ENCODE results near the gene FBXO3.

Gene FBXO3

DNA sequence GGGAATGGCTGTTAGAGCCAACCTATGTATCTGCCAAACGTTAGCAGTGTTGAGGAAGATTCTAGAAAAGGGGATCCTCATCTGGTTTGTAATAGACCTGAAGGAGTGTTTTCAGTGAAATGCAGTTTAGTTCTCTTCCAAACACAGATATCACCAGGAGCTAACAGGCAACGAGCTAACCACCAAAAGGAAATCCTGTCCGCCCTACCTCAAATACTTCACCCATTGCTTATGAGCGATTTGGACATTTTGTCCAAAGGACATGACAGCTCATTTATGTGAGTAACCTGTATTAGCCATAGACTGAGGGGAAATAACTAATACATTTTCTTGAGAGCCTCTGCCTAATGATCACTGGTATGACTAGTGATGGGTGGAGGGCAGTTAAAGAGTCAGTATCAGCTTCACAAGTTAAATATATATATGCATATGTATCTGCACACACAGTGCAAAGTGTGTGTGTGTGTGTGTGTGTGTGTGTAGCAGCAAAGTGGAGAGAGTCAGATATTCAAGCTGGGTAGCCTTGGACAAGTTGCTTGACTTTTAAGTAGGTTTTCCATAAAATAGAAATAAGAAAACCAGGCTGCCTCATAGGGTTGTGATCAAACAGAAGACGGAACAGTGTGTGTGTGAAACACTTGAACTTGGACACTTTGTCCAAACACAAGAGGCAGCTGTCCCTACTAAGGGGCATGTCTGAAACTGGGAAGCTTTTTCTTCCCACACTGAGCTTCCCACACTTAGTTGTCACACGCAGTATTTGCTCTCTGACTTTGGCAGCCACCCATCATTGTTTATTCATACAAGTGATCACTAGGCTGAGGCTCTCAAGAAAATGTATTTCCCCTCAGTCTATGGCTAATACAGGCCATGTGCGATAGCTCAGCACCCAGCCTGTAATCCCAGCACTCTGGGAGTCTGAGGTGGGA, 72.8 kb downstream of the FBXO3 start:
- Histone ChIP-seq H3K27ac (peak overlapping the region; percentile 42), H3K27me3 (ENCODE audit: insufficient read depth, low read depth, severe bottlenecking) (no peaks in the 10 kb centered on the region), H3K36me3 (no peaks in the 10 kb centered on the region), H3K9me3 (ENCODE audit: severe bottlenecking) (no peaks in the 10 kb centered on the region), H3K4me3 (ENCODE audit: low read depth, low read length) (peak overlapping the region; percentile 69)
- DNase-seq, result no peak
- TF ChIP-seq, protein P1, sequence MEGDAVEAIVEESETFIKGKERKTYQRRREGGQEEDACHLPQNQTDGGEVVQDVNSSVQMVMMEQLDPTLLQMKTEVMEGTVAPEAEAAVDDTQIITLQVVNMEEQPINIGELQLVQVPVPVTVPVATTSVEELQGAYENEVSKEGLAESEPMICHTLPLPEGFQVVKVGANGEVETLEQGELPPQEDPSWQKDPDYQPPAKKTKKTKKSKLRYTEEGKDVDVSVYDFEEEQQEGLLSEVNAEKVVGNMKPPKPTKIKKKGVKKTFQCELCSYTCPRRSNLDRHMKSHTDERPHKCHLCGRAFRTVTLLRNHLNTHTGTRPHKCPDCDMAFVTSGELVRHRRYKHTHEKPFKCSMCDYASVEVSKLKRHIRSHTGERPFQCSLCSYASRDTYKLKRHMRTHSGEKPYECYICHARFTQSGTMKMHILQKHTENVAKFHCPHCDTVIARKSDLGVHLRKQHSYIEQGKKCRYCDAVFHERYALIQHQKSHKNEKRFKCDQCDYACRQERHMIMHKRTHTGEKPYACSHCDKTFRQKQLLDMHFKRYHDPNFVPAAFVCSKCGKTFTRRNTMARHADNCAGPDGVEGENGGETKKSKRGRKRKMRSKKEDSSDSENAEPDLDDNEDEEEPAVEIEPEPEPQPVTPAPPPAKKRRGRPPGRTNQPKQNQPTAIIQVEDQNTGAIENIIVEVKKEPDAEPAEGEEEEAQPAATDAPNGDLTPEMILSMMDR (IDR thresholded peaks at IDR 0.05; ENCODE audit: low read depth, low read length), result no peak

DNA sequence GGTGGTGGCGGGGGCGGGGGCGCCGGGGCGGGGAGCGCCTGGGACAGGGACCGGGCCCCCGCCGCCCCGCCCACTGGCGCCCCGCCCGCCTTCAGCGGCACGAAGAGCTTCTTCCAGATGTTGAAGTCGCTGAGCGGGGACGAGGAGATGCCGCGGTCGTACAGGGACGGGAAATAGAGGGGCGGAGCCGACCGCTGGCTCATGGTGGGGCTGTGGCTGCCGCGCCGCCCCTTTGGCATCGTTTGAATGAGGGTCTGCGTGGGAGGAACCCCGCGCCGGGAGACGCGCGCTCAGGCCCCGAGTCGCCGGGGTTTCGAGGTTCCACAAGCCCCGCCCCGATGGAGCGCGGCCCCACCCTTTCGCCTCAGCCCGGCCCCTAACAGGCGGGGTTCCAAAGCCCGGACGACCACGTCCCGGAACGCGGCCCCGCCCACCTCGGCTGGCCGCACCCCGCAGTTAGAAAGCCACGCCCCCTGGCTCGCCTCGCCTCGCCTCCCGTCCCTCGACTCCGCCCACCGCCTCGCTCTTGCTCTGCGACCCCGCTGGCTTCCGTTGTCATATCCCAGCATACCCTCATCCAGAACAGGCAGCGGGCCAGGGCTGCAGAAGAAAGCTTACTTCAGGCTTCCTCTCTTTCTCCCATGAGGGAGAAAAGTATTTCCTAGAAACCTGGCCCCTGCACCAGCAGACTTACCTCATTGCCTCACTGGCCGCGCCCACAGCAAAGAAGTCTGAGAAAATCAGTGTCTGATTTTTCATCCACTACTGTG, 73.6 kb downstream of the FBXO3 start, which contains the start of gene C11orf91:
TSS of gene C11orf91 (minus strand) at position 325 of the 770 bp plus-strand sequence. CDS start at position 239, 86 bp downstream.
- peak within 1 kb of the TSS; percentile 42 for H3K27ac ChIP-seq
- peak within 1 kb of the TSS; percentile 69 for H3K4me3 ChIP-seq (ENCODE audit: low read depth, low read length)
- no peaks in the 10 kb centered on the region for H3K36me3 ChIP-seq
- H3K27me3 ChIP-seq (ENCODE audit: insufficient read depth, low read depth, severe bottlenecking), result no peaks in the 10 kb centered on the region
- no peaks in the 10 kb centered on the region for H3K9me3 ChIP-seq (ENCODE audit: severe bottlenecking)
- DNase-seq, result peak; percentile 94
- TF ChIP-seq, protein P1 (IDR thresholded peaks at IDR 0.05; ENCODE audit: low read depth, low read length), result no peak

DNA sequence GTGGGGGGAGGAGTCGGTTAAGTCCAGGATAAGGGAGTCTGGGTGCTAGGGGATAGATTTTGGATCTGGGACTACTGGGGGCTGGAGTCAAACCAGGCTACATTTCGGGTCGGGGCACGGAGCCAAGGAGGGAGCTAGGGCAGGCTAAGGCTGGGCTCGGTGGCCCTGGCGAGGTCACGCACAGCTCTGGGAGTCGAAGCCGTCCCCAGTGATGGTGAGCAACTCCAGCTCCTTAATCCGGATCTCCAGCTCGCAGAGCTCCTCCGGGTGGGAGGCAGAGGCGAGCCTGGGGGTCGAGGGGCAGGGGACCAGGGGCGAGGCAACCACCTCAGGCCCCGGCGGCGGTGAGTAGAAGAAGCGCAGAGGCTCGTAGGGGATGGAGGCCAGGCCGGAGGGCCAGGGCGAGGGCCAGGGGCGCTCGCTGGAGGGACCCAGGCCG, 74.2 kb downstream of the FBXO3 start:
- peak overlapping the region; percentile 69 for H3K4me3 ChIP-seq (ENCODE audit: low read depth, low read length)
- H3K27me3 ChIP-seq (ENCODE audit: insufficient read depth, low read depth, severe bottlenecking), result no peaks in the 10 kb centered on the region
- H3K27ac ChIP-seq, result no peak overlapping the region
- H3K9me3 ChIP-seq (ENCODE audit: severe bottlenecking), result no peaks in the 10 kb centered on the region
- no peaks in the 10 kb centered on the region for H3K36me3 ChIP-seq
- TF ChIP-seq, protein P1 (IDR thresholded peaks at IDR 0.05; ENCODE audit: low read depth, low read length), result no peak
- no peak for DNase-seq

DNA sequence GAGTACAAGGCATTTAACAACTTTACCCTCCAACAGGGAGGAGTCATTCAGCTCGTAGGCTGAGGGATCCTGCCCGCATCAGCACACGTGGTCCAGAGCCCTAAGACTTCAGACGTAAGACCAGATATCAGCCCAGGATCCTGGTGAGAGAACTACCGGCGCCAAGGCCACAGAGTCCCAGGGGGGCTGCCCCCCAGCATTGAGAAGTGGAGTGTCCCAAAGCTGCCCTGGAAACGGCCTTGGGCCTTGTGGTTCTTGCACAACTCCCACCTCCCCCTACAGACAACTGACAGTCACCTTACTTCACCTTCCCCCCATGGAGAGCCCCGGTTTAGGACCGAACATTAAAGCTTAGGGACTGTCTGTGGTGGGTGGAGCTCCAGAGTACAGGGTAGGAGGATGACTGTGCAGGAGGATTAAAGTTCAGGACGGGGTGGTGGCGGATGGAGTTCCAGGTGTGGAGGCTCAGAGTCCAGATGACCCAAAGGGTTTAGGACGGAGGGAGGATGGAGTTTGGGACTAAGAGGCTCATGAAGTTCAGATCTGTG, 74.7 kb downstream of the FBXO3 start:
- DNase-seq, result peak; percentile 27
- Histone ChIP-seq H3K27ac (no peak overlapping the region), H3K4me3 (ENCODE audit: low read depth, low read length) (peak overlapping the region; percentile 69), H3K36me3 (no peaks in the 10 kb centered on the region), H3K9me3 (ENCODE audit: severe bottlenecking) (no peaks in the 10 kb centered on the region), H3K27me3 (ENCODE audit: insufficient read depth, low read depth, severe bottlenecking) (no peaks in the 10 kb centered on the region)
- TF ChIP-seq, protein P1 (IDR thresholded peaks at IDR 0.05; ENCODE audit: low read depth, low read length), result no peak

DNA sequence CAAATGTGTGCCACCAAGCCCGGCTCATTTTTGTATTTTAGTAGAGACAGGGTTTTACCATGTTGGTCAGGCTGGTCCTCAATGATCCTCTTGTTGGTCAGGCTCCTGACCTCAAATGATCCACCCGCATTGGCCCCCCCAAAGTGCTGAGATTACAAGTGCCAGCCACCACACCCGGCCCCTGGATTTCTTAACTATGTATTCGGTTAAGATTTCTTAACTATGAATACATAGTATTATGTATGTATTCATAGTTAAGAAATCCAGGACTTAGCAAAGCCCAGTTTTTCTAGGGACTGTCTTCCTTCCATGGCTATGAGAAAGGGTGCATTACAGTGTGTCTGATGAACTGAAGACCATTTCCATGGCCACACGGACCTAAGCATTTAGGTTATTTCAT, 75.4 kb downstream of the FBXO3 start:
- Histone ChIP-seq H3K9me3 (ENCODE audit: severe bottlenecking) (no peaks in the 10 kb centered on the region), H3K36me3 (no peaks in the 10 kb centered on the region), H3K27me3 (ENCODE audit: insufficient read depth, low read depth, severe bottlenecking) (no peaks in the 10 kb centered on the region), H3K27ac (no peak overlapping the region), H3K4me3 (ENCODE audit: low read depth, low read length) (no peak overlapping the region)
- DNase-seq, result no peak
- TF ChIP-seq, protein P1 (IDR thresholded peaks at IDR 0.05; ENCODE audit: low read depth, low read length), result no peak
